ENCODE measurements around the gene NBEA.

NBEA gene

DNA sequence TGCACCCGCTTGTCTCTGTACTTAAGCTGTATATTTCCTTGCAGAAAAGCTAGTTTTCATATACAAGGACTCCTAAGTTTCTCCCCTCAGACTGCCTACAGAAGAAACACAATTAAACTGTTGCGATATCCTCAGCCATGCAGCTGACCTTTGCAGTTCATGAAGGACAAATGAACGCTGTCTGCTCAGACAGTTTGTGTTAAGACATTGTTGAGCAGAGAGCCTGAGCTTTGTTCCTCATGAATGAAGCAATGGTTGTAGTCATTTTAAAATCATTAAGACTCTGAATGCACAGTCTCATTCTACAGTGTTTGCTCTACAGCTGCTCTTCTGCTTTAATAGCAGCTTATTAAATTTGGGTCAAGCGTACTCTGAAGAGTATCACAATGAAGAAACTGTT lies 557.6 kb downstream of the NBEA start:
- no peaks in the 10 kb centered on the region for H3K4me1 ChIP-seq (ENCODE audit: control insufficient read depth, low read depth, low read length)
- H3K9me3 ChIP-seq (ENCODE audit: control insufficient read depth, low read depth, low read length), result no peaks in the 10 kb centered on the region
- H3K9ac ChIP-seq (ENCODE audit: low read length), result no peak overlapping the region
- no peaks in the 10 kb centered on the region for H3K36me3 ChIP-seq (ENCODE audit: control insufficient read depth, low read depth, low read length)
- no peak overlapping the region for H3K4me3 ChIP-seq (ENCODE audit: low read length)
- no peaks in the 10 kb centered on the region for H3K27me3 ChIP-seq (ENCODE audit: control insufficient read depth, insufficient read depth, low read length)
- H3K27ac ChIP-seq (ENCODE audit: low read length), result no peak overlapping the region

DNA sequence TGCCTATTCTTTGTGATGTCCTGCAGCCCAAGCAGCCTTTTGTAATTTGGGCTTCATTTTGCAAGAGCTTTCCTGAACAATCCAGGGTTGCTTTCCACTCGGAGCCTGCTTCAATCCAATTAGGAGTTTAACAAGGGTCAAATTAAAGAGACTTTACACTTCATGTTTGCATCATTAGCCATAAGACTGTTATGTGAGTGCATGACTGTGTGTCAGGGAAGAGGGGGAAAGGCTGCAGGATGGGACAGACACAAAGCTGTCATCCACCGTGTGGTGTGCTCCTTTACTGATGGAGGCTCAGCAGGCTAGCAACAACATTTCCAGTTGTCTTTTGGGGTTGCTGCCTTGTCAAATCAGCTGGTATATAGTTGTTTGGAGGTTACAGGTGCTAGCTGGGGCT lies 558.1 kb downstream of the NBEA start:
- Histone ChIP-seq H3K4me1 (ENCODE audit: control insufficient read depth, low read depth, low read length) (no peaks in the 10 kb centered on the region), H3K36me3 (ENCODE audit: control insufficient read depth, low read depth, low read length) (no peaks in the 10 kb centered on the region), H3K4me3 (ENCODE audit: low read length) (no peak overlapping the region), H3K27ac (ENCODE audit: low read length) (no peak overlapping the region), H3K9me3 (ENCODE audit: control insufficient read depth, low read depth, low read length) (no peaks in the 10 kb centered on the region), H3K27me3 (ENCODE audit: control insufficient read depth, insufficient read depth, low read length) (no peaks in the 10 kb centered on the region), H3K9ac (ENCODE audit: low read length) (no peak overlapping the region)

DNA sequence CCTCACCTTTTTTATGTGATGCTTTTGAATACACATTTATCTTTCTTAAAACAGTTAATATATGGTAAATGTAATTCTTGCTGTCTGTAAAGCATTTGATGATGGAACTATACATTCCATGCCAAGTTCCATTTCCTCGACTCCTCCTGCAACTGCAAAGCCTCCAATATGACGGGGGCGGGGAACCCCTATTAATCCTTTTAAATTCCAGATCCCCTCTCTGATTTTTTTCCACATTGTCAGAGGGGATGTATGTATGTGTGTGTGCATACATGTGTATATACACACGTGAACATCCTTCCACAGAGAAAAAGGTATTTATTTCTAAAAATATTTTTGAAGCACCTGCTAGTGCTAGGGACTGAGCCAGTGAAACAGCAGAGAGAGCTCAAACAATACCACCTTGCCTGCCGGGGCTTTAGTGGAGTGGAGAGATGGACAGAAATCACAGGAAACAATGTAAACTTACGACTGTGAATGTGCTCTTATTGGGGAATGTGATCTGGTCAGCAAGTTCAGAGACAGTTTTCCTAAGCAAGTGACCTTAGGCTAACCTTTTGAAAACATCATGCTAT lies 559.7 kb downstream of the NBEA start:
- Histone ChIP-seq H3K4me1 (ENCODE audit: control insufficient read depth, low read depth, low read length) (no peaks in the 10 kb centered on the region), H3K27ac (ENCODE audit: low read length) (no peak overlapping the region), H3K36me3 (ENCODE audit: control insufficient read depth, low read depth, low read length) (no peaks in the 10 kb centered on the region), H3K4me3 (ENCODE audit: low read length) (no peak overlapping the region), H3K27me3 (ENCODE audit: control insufficient read depth, insufficient read depth, low read length) (no peaks in the 10 kb centered on the region), H3K9ac (ENCODE audit: low read length) (no peak overlapping the region), H3K9me3 (ENCODE audit: control insufficient read depth, low read depth, low read length) (no peaks in the 10 kb centered on the region)

DNA sequence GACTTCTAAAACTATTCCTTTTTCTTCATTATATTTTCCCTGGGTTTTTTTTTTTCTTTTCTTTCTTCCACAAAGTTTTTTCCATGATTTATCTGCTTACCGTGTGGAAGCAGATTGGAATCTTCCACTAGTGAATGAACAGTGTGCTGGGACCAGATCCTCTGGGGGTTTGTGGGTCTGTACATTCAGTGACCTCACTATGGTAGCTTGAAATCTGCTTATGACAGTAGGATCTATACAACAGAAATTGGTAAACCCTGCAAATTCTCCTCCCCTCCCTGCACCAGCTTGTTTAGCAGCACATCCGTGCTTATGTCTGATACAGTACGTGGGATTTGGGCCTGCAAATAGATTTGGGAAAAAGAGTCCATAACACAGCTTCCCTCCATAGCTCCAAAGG lies 560.4 kb downstream of the NBEA start:
- Histone ChIP-seq H3K9ac (ENCODE audit: low read length) (no peak overlapping the region), H3K4me1 (ENCODE audit: control insufficient read depth, low read depth, low read length) (no peaks in the 10 kb centered on the region), H3K4me3 (ENCODE audit: low read length) (no peak overlapping the region), H3K9me3 (ENCODE audit: control insufficient read depth, low read depth, low read length) (no peaks in the 10 kb centered on the region), H3K27ac (ENCODE audit: low read length) (no peak overlapping the region), H3K27me3 (ENCODE audit: control insufficient read depth, insufficient read depth, low read length) (no peaks in the 10 kb centered on the region), H3K36me3 (ENCODE audit: control insufficient read depth, low read depth, low read length) (no peaks in the 10 kb centered on the region)

DNA sequence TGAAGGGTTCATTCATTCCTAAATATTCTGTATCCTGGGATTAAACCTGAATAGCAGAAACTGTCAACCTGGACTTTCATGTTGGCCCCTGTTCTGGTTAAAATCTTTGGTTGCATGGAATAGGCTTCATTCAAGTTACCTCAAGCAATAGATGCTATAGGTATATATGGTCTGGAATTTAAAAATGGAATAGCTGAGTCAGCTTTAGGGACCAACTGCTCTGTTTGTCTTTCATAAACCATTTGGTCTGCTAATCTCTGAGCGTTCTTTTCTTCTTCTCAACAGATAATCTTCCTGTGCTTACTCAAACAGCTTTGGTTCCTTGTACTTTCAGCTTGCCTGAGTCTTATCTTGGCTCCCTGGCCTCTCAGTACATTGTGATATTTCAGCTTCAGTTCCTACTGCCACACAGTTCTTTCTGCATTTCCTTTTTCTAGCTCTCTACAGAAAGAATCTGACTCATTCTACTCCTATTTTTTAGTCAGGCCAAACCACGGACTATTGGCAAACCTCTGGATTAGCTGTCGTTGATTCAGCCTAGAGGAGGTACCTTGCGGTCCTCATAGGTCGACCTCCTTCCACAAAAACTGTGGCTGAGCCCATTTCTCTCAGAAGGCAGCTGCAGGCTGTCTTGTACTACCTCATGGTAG lies 570.3 kb downstream of the NBEA start:
- Histone ChIP-seq H3K9me3 (ENCODE audit: control insufficient read depth, low read depth, low read length) (no peaks in the 10 kb centered on the region), H3K36me3 (ENCODE audit: control insufficient read depth, low read depth, low read length) (no peaks in the 10 kb centered on the region), H3K27me3 (ENCODE audit: control insufficient read depth, insufficient read depth, low read length) (no peaks in the 10 kb centered on the region), H3K4me3 (ENCODE audit: low read length) (no peak overlapping the region), H3K27ac (ENCODE audit: low read length) (no peak overlapping the region), H3K4me1 (ENCODE audit: control insufficient read depth, low read depth, low read length) (peaks cover 14% of the 10 kb centered on the region), H3K9ac (ENCODE audit: low read length) (no peak overlapping the region)

DNA sequence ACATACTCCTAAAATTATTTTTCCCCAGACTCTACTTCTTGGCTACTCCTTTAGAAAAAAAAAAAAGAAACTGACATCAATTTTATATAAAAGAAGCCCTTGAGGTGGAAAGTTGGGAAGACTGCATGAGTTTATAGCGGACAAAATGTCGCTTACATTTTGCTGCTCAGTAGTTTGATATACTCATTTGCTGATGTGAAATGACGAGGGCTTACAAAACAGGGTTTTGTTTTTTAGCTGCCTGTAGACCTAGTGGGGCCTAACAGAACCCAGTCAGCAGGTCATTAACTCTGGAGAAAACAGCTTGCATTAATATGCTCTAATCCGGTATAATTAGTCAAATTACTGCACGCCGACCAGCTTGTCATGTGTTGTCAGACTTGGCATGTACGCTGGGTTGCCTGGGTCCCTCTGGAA lies 572.0 kb downstream of the NBEA start:
- H3K27ac ChIP-seq (ENCODE audit: low read length), result no peak overlapping the region
- H3K4me1 ChIP-seq (ENCODE audit: control insufficient read depth, low read depth, low read length), result peaks cover 14% of the 10 kb centered on the region
- H3K9me3 ChIP-seq (ENCODE audit: control insufficient read depth, low read depth, low read length), result no peaks in the 10 kb centered on the region
- no peak overlapping the region for H3K4me3 ChIP-seq (ENCODE audit: low read length)
- H3K27me3 ChIP-seq (ENCODE audit: control insufficient read depth, insufficient read depth, low read length), result no peaks in the 10 kb centered on the region
- H3K36me3 ChIP-seq (ENCODE audit: control insufficient read depth, low read depth, low read length), result no peaks in the 10 kb centered on the region
- H3K9ac ChIP-seq (ENCODE audit: low read length), result no peak overlapping the region

DNA sequence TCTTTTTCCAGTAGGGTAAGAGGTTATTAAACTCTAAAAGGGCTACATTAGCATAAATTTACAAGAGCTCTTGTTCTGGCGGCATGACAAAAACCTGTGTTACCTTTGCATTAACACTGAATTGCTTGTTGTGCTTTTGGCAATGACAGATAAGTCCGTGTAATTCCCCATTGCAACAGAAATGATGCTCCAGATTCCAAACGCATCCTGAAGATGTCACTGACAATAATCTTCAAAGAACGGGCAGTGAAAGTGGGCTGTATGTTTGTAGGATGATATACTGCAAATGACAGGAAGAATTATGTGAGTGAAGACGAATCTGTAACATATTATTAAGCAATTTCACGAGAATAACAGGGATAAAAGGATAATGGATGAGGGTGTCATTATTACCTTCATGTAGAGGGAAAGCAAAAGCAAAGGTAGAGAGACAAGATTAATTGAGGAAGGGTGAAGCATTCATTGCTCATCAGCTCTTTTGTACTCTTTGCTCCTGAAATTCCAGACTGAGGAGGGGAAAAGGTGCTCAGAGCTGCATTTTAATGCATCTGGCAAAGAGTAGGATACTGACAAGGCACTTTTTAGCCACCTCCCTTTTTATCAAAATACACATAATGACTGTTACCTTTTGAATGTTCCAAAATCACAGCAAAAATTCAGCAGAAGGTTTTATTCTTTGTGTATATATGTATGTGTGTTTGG lies 572.9 kb downstream of the NBEA start:
- Histone ChIP-seq H3K4me1 (ENCODE audit: control insufficient read depth, low read depth, low read length) (peaks cover 14% of the 10 kb centered on the region), H3K27ac (ENCODE audit: low read length) (no peak overlapping the region), H3K9me3 (ENCODE audit: control insufficient read depth, low read depth, low read length) (no peaks in the 10 kb centered on the region), H3K4me3 (ENCODE audit: low read length) (no peak overlapping the region), H3K27me3 (ENCODE audit: control insufficient read depth, insufficient read depth, low read length) (no peaks in the 10 kb centered on the region), H3K36me3 (ENCODE audit: control insufficient read depth, low read depth, low read length) (no peaks in the 10 kb centered on the region), H3K9ac (ENCODE audit: low read length) (no peak overlapping the region)

DNA sequence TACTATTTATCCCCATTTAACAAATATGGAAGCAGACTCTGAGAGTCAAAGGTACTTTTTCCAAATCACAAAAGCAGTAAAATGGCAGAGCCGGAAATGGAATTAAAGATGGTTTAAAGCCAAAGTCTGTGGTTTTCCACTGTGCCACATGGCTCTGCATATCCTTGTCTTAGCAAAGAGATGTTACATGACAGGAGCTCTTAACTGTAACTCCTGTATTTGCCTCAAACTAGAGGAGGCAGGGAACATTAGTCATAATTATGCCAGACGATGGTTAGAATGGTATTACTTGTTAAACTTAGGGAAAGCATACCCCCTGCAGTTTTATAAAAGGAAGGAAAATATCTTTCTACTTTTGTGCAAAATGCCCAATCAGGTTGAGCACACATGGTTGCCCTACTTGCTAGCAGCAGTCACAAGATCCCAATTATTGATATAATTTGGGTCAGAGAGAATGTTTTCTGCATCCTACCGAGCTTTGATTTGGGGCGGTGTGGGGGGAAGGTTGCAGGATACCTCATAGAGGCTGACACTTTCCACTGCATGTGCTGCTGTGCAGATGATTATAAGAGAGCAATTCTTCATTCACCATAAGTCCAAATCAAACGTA lies 576.4 kb downstream of the NBEA start:
- H3K36me3 ChIP-seq (ENCODE audit: control insufficient read depth, low read depth, low read length), result no peaks in the 10 kb centered on the region
- no peaks in the 10 kb centered on the region for H3K9me3 ChIP-seq (ENCODE audit: control insufficient read depth, low read depth, low read length)
- H3K4me3 ChIP-seq (ENCODE audit: low read length), result no peak overlapping the region
- no peak overlapping the region for H3K9ac ChIP-seq (ENCODE audit: low read length)
- H3K27ac ChIP-seq (ENCODE audit: low read length), result no peak overlapping the region
- no peaks in the 10 kb centered on the region for H3K27me3 ChIP-seq (ENCODE audit: control insufficient read depth, insufficient read depth, low read length)
- peaks cover 14% of the 10 kb centered on the region for H3K4me1 ChIP-seq (ENCODE audit: control insufficient read depth, low read depth, low read length)

DNA sequence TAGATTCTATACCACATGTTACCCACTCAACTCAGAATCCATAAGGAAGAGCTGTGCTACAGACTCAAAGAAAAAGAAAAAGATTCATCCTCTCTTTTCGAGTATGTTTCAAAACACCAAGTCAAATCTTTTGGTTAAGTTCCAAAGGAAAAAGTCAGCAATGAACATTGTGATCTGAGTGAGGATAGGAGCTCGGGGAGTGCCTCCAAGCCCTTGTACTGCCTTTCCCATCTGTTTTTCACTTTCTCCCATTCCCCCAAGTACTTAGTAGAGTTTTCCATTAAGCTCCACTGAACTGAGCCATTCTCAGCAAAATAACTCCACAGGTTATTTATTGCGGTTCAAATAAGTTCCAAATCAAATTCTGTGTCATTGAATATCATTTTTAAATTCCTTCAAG lies 582.1 kb downstream of the NBEA start:
- no peaks in the 10 kb centered on the region for H3K4me1 ChIP-seq (ENCODE audit: control insufficient read depth, low read depth, low read length)
- H3K9me3 ChIP-seq (ENCODE audit: control insufficient read depth, low read depth, low read length), result no peaks in the 10 kb centered on the region
- H3K4me3 ChIP-seq (ENCODE audit: low read length), result no peak overlapping the region
- H3K9ac ChIP-seq (ENCODE audit: low read length), result no peak overlapping the region
- H3K36me3 ChIP-seq (ENCODE audit: control insufficient read depth, low read depth, low read length), result no peaks in the 10 kb centered on the region
- no peak overlapping the region for H3K27ac ChIP-seq (ENCODE audit: low read length)
- no peaks in the 10 kb centered on the region for H3K27me3 ChIP-seq (ENCODE audit: control insufficient read depth, insufficient read depth, low read length)

DNA sequence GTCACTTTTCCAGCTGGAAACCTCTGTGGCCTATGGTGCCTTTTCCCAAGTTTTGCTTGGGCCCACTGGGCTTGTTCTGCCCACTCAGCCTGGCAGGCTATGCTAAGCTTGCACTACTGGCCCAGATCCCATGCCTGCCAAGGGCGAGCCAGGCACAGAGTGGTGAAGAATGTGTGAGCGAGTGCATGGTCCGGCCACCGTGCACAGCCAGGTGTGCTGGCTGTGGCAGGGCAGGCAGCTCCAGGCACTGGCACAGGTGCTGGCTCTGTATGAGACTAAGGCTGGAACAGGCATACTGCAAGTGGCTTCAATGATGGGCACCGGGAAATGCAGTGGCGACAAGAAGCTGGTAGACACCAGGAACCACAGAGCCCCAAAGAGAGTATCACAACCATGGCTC lies 584.5 kb downstream of the NBEA start:
- no peak overlapping the region for H3K27ac ChIP-seq (ENCODE audit: low read length)
- no peak overlapping the region for H3K4me3 ChIP-seq (ENCODE audit: low read length)
- no peaks in the 10 kb centered on the region for H3K27me3 ChIP-seq (ENCODE audit: control insufficient read depth, insufficient read depth, low read length)
- H3K9me3 ChIP-seq (ENCODE audit: control insufficient read depth, low read depth, low read length), result no peaks in the 10 kb centered on the region
- H3K4me1 ChIP-seq (ENCODE audit: control insufficient read depth, low read depth, low read length), result no peaks in the 10 kb centered on the region
- H3K9ac ChIP-seq (ENCODE audit: low read length), result no peak overlapping the region
- no peaks in the 10 kb centered on the region for H3K36me3 ChIP-seq (ENCODE audit: control insufficient read depth, low read depth, low read length)

DNA sequence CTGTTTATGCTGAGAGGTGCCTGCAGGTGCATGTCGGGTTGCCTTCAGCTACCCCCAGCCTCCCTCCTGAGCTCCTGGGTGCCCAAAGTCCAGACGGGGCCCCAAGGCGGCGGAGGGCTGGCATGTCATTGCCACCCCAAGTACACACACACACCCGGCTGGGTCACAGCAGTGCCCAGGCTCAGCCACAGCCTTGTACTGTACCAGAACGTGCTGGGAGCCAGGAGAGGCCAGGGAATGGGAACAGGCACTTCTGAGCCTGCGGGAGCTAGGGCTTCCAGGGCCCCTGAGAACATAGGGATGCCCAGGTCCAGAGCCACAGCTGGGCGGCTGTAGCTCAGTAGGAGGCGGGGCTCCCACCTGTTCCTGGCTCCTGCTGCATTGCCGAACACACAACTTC lies 585.4 kb downstream of the NBEA start:
- no peak overlapping the region for H3K27ac ChIP-seq (ENCODE audit: low read length)
- no peaks in the 10 kb centered on the region for H3K27me3 ChIP-seq (ENCODE audit: control insufficient read depth, insufficient read depth, low read length)
- no peak overlapping the region for H3K9ac ChIP-seq (ENCODE audit: low read length)
- no peaks in the 10 kb centered on the region for H3K36me3 ChIP-seq (ENCODE audit: control insufficient read depth, low read depth, low read length)
- no peaks in the 10 kb centered on the region for H3K9me3 ChIP-seq (ENCODE audit: control insufficient read depth, low read depth, low read length)
- no peaks in the 10 kb centered on the region for H3K4me1 ChIP-seq (ENCODE audit: control insufficient read depth, low read depth, low read length)
- H3K4me3 ChIP-seq (ENCODE audit: low read length), result no peak overlapping the region

All from iPS-18a (cell line).